ENCODE results near the gene DAZAP1.

GRCh38 chr19:1417145-1417544, 9.8 kb downstream of the DAZAP1 start:
- TF ChIP-seq CTCF (IDR thresholded peaks at IDR 0.05), result no peak
- no peak for TF ChIP-seq POLR2A (IDR thresholded peaks at IDR 0.05)

All from ovary (tissue), 3 donors.